ENCODE data around the gene MYO9B. TPM values are rescaled to one million over a fixed set of nuclear protein-coding genes. Genes with fewer than 3 reads are reported as not detected.

MYO9B gene
- total and polyA plus RNA-seq, 2 experiments from 2014 or later: 20.1 to 71.8 TPM

GRCh38 chr19:17229890-17230289, 154.3 kb downstream of the MYO9B start:
- no peaks in the 10 kb centered on the region for H4K20me1 ChIP-seq (ENCODE audit: insufficient read depth)
- H3K4me1 ChIP-seq (ENCODE audit: insufficient read depth): peaks cover 3% of the 10 kb centered on the region; the same call in 1 of the 2 replicates
- H2AFZ ChIP-seq: no peak overlapping the region
- WGBS, 2 experiments (ENCODE audit: low coverage in 1 of 2, low lambda C conversion rate in 2 of 2, missing lambda C conversion rate in 2 of 2): 82 to 90% methylated on average over 3 of the region's 3 CpGs
- H3K9ac ChIP-seq: no peak overlapping the region
- no peaks in the 10 kb centered on the region for H3K9me2 ChIP-seq (ENCODE audit: insufficient read depth)
- H3K4me3 ChIP-seq: no peak overlapping the region
- no peaks in the 10 kb centered on the region for H3F3A ChIP-seq (ENCODE audit: insufficient read depth)
- H3K27ac ChIP-seq: no peak overlapping the region
- peaks cover 40% of the 10 kb centered on the region for H3K79me2 ChIP-seq (ENCODE audit: insufficient read depth)
- H3K27me3 ChIP-seq (replicated peaks; ENCODE audit: insufficient read depth): no peaks in the 10 kb centered on the region
- in situ Hi-C loops (cut with MboI): no loop called here
- TF ChIP-seq EZH2phosphoT487 (IDR thresholded peaks at IDR 0.05; ENCODE audit: insufficient read depth, low read depth) (no peak), EZH2 (IDR thresholded peaks at IDR 0.05; ENCODE audit: insufficient read depth, poor library complexity, severe bottlenecking) (no peak)
- no peak overlapping the region for H3K4me2 ChIP-seq (ENCODE audit: unreplicated experiment)
- H3K36me3 ChIP-seq (ENCODE audit: low read depth): peaks cover 5% of the 10 kb centered on the region; the same call in 1 of the 2 replicates
- DNase-seq: no peak
- H3K9me3 ChIP-seq (ENCODE audit: low read depth): no peaks in the 10 kb centered on the region

- 90 to 91% methylated on average over 24 to 25 of the region's 25 CpGs for WGBS, 2 experiments (ENCODE audit: low coverage in 1 of 2, low lambda C conversion rate in 2 of 2, missing lambda C conversion rate in 2 of 2)
- in situ Hi-C loops (cut with MboI): no loop called here
Measured at GRCh38 chr19:17232258-17232657, 156.7 kb downstream of the MYO9B start.

GRCh38 chr19:17234911-17235299, 159.3 kb downstream of the MYO9B start:
- in situ Hi-C loops (cut with MboI): no loop called here
- Histone ChIP-seq H3K9me3 (ENCODE audit: low read depth) (no peaks in the 10 kb centered on the region), H3K79me2 (ENCODE audit: insufficient read depth) (peaks cover 67% of the 10 kb centered on the region), H3K9me2 (ENCODE audit: insufficient read depth) (no peaks in the 10 kb centered on the region), H3K27me3 (replicated peaks; ENCODE audit: insufficient read depth) (no peaks in the 10 kb centered on the region), H3F3A (ENCODE audit: insufficient read depth) (no peaks in the 10 kb centered on the region), H3K27ac (0 out of 2 replicates have a peak overlapping the region, but pooled peaks have one; percentile 19), H4K20me1 (ENCODE audit: insufficient read depth) (no peaks in the 10 kb centered on the region), H2AFZ (peak overlapping the region; percentile 63; the same call in 1 of the 2 replicates), H3K36me3 (ENCODE audit: low read depth) (peaks cover 5% of the 10 kb centered on the region; the same call in 1 of the 2 replicates), H3K4me1 (ENCODE audit: insufficient read depth) (no peaks in the 10 kb centered on the region), H3K9ac (peak overlapping the region; percentile 52), H3K4me2 (ENCODE audit: unreplicated experiment) (peak overlapping the region; percentile 73), H3K4me3 (peak overlapping the region; percentile 68)
- peak; percentile 73 for DNase-seq
- 11 to 20% methylated on average over 9 to 11 of the region's 11 CpGs for WGBS, 2 experiments (ENCODE audit: low coverage in 1 of 2, low lambda C conversion rate in 2 of 2, missing lambda C conversion rate in 2 of 2)
- TF ChIP-seq EZH2 (IDR thresholded peaks at IDR 0.05; ENCODE audit: insufficient read depth, poor library complexity, severe bottlenecking): no peak
- TF ChIP-seq EZH2phosphoT487 (IDR thresholded peaks at IDR 0.05; ENCODE audit: insufficient read depth, low read depth): no peak

More at GRCh38 chr19:17232258-17232657, 156.7 kb downstream of the MYO9B start:
- TF ChIP-seq EZH2phosphoT487 (IDR thresholded peaks at IDR 0.05; ENCODE audit: insufficient read depth, low read depth) (no peak), EZH2 (IDR thresholded peaks at IDR 0.05; ENCODE audit: insufficient read depth, poor library complexity, severe bottlenecking) (no peak)
- no peaks in the 10 kb centered on the region for H4K20me1 ChIP-seq (ENCODE audit: insufficient read depth)
- H3K4me2 ChIP-seq (ENCODE audit: unreplicated experiment): no peak overlapping the region
- no peak overlapping the region for H3K27ac ChIP-seq
- DNase-seq: no peak
- H3K36me3 ChIP-seq (ENCODE audit: low read depth): peaks cover 5% of the 10 kb centered on the region; the same call in 1 of the 2 replicates
- no peaks in the 10 kb centered on the region for H3K9me3 ChIP-seq (ENCODE audit: low read depth)
- no peaks in the 10 kb centered on the region for H3F3A ChIP-seq (ENCODE audit: insufficient read depth)
- no peaks in the 10 kb centered on the region for H3K27me3 ChIP-seq (replicated peaks; ENCODE audit: insufficient read depth)
- no peak overlapping the region for H3K4me3 ChIP-seq
- no peak overlapping the region for H2AFZ ChIP-seq
- no peaks in the 10 kb centered on the region for H3K9me2 ChIP-seq (ENCODE audit: insufficient read depth)
- peaks cover 50% of the 10 kb centered on the region for H3K79me2 ChIP-seq (ENCODE audit: insufficient read depth)
- no peak overlapping the region for H3K9ac ChIP-seq
- peaks cover under 1% of the 10 kb centered on the region; the same call in 1 of the 2 replicates for H3K4me1 ChIP-seq (ENCODE audit: insufficient read depth)

GRCh38 chr19:17235300-17235970, 159.9 kb downstream of the MYO9B start:
- Histone ChIP-seq H3K9ac (peak overlapping the region; percentile 52), H3K4me1 (ENCODE audit: insufficient read depth) (no peaks in the 10 kb centered on the region), H3K4me2 (ENCODE audit: unreplicated experiment) (peak overlapping the region; percentile 73), H3K79me2 (ENCODE audit: insufficient read depth) (peaks cover 72% of the 10 kb centered on the region), H4K20me1 (ENCODE audit: insufficient read depth) (no peaks in the 10 kb centered on the region), H3K4me3 (peak overlapping the region; percentile 68), H3K27ac (0 out of 2 replicates have a peak overlapping the region, but pooled peaks have one; percentile 19), H3K9me3 (ENCODE audit: low read depth) (no peaks in the 10 kb centered on the region), H3K9me2 (ENCODE audit: insufficient read depth) (no peaks in the 10 kb centered on the region), H3F3A (ENCODE audit: insufficient read depth) (no peaks in the 10 kb centered on the region), H3K27me3 (replicated peaks; ENCODE audit: insufficient read depth) (no peaks in the 10 kb centered on the region), H2AFZ (peak overlapping the region; percentile 63), H3K36me3 (ENCODE audit: low read depth) (peaks cover 5% of the 10 kb centered on the region; the same call in 1 of the 2 replicates)
- no peak for TF ChIP-seq EZH2 (IDR thresholded peaks at IDR 0.05; ENCODE audit: insufficient read depth, poor library complexity, severe bottlenecking)
- no peak for TF ChIP-seq EZH2phosphoT487 (IDR thresholded peaks at IDR 0.05; ENCODE audit: insufficient read depth, low read depth)
- in situ Hi-C loops (cut with MboI): no loop called here
- peak; percentile 90 for DNase-seq
- WGBS, 2 experiments (ENCODE audit: low coverage in 1 of 2, low lambda C conversion rate in 2 of 2, missing lambda C conversion rate in 2 of 2): 7 to 11% methylated on average over 31 to 73 of the region's 80 CpGs

Measured in GM23248 (cell line).